HG03521 (cell line): ENCODE results near the gene NOC4L.
"Not testable (repeated sequence)": the region's sequence is repeated elsewhere in the genome, so short reads cannot be mapped to it uniquely, and the experiment has no call there.

Experiments
- ATAC-seq: cut with Tn5 transposase; IDR thresholded peaks from one replicate; pipeline ENCODE4 v1.9.1; 2021; ENCODE audit warnings: mild to moderate bottlenecking, moderate library complexity; ENCODE audit not compliant: unreplicated experiment

The NOC4L gene

DNA sequence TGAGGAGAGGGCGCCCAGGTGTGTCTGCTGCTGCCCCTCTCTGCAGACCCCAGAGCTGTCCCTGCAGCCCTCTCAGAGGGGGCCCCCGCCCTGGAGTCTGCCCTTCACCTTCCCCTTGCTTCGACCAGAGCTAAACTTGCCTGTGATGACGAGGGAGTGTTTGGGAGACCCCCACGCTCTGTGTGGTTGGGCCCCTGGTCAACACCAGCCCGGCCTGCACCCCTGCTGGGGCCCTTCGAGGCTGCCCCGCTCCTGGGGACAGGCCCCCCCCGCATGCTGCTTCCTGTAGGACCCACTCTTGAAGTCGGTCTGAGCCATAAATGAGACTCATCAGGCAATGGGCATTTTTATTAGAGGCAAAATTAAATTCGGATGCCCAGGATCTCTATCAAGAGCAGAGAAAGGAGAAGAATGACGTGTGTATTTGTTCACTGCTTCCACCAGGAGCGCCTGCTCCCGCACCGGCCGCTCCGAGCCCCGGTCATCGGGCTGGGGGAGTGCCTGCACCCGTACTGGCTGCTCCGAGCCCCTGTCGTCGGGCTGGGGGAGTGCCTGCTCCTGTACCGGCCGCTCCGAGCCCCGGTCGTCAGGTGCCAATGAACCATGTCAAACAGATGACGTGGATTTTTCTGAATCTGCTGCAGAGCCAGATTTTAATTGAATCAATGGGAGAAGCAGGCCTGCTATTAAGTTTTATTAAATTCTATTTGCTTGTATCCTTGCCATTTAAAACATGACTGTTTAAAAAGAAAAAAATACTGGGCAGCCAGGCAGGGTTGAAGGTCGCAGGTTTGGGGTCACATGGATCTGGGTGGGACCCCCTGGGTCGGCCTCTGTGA, 47.7 kb downstream of the NOC4L start:
- ATAC-seq, result no peak

- ATAC-seq, result no peak
Observed at GRCh38 chr12:132194056-132194455, 49.8 kb downstream of the NOC4L start.

GRCh38 chr12:132194556-132194955, 50.3 kb downstream of the NOC4L start:
- ATAC-seq, result no peak

GRCh38 chr12:132195242-132195641, 51.0 kb downstream of the NOC4L start:
- not testable (repeated sequence) for ATAC-seq

DNA sequence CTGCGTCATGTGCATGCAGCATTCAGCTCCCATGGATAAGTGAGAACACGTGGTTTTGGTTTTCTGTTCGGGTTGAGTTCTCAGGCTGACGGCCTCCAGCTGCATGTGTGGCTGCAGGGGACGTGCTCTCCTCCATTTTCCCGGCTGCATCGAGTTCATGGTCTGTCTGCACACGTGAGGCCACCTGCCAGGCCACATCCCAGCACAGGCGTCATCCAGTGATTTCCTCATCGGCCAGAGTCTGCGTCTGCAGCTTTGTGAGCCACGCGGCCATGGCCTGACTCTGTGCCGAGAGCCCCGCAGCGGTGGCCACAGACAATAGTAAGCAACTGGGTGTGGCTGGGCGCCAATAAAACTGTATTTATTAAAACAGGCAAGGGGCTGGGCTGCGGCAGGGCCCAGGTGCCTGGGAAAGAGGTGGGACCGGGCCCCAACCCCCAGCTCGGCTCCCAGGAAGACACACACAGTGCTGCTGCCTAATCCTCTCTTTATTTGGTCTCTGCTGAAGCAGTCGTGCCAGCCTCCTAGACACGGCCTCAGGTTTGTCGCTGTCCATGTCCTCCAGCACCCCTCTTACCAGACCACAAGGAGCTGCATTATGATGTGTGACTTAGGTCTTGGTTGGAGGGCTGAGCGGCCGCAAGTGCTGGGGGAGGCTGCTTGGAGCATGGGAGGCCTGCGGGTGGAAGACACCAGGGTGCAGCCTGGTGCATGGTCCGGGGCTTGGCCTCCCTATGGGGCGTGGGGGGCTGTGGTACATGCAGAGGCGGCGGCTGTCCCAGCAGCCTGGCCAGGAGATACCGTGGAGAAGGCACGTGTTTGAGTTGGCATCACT, 52.0 kb downstream of the NOC4L start:
- ATAC-seq, result no peak

DNA sequence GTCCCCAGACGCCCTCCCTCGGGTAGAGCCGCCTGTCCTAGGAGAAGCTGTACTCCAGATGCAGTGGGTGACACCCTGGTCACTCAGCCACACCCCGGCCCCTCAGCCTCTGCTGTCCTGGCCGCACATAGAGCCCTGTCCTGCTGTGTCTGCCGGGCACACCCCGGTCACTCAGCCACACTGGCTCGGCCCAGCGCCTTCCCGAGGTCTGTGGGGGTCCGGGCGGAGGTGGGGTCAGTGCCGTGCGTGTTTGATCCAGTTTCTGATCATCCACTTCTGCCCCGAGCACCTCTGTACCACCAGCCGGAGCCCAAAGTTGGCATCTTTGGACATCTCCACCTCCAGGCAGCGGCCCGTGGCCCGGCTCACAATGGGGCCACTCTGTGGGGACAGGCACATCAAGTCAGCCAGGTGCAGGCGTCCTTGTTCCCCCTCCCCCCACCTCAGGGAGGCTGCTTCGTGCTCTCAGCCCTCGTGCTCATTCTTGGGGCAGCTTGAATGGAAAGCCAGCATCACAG, 52.7 kb downstream of the NOC4L start:
- ATAC-seq, result no peak

DNA sequence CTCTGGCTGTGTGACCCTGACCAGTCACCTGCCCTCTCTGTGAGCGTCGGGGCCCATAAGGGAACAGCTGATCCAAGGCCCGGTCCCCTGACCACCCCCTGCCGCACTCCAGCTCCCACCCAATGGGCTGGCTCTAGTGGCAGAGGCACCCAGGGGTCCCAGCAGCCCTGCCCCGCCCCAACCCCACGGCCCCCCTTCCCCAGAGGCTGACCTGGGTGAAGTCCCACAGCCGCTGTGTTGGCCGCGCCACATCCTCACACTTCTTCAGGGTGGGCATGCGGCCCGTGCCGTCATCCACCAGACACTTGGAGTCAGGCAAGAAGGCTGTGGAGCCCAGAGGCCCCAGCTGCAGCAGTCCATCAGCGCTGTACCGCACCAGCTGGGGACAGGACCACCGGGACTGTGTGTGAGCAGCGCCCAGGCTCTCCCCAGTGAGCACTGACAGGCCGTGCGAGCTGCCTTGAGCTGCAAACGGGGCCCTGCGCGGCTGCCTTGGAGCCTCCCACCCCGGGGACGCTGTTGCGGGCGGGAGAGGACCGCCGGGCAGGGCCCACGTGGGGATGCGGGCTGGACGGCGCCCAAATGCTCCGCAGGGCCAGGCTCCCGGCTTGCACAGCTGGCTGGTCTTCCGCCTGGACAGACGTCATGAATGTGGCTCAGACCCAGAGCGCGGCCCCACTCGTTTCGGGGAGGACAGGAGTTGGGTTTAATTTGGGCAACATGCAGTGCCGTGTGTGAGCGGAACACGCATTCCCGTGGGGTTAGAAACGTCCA, 53.5 kb downstream of the NOC4L start:
- ATAC-seq, result no peak

DNA sequence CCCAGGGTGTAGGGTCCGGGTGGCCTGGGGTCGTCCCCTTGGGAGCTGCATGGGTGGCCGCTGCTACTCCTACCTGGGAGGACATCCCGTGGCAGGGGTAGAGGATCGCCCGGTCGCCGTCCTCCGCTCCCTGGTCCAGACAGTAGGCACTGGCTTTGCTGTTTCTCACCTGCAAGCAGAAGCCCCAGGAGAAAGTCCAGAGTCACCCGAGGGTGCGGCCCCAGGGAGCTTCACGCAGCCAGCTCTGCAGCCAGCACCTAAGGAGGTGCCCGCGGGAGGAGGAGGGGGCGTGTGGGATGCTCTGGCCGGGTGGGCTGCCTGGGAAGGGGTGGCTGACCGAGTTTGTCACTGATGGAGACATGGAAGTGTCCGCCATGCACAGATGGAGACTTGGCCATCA, 54.8 kb downstream of the NOC4L start:
- no peak for ATAC-seq

GRCh38 chr12:132199526-132200319, 55.5 kb downstream of the NOC4L start:
- no peak for ATAC-seq

DNA sequence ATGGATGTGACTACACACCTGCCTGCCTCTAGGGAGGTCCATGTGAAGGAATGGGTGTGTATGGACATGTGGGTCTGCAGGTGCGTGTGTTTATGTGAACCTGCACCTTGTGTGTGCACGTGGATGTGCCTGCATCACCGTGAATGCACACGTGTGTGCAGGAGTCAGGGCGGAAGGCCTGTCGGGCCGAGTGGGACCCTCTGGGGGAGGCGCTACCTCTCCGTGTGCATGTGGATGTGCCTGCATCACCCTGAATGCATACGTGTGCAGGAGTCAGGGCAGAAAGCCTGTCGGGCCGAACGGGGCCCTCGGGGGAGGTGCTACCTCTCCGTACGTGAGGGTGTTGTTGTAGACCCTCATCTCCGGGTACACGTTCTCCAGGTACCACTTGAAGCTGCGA, 56.5 kb downstream of the NOC4L start:
- ATAC-seq, result no peak

DNA sequence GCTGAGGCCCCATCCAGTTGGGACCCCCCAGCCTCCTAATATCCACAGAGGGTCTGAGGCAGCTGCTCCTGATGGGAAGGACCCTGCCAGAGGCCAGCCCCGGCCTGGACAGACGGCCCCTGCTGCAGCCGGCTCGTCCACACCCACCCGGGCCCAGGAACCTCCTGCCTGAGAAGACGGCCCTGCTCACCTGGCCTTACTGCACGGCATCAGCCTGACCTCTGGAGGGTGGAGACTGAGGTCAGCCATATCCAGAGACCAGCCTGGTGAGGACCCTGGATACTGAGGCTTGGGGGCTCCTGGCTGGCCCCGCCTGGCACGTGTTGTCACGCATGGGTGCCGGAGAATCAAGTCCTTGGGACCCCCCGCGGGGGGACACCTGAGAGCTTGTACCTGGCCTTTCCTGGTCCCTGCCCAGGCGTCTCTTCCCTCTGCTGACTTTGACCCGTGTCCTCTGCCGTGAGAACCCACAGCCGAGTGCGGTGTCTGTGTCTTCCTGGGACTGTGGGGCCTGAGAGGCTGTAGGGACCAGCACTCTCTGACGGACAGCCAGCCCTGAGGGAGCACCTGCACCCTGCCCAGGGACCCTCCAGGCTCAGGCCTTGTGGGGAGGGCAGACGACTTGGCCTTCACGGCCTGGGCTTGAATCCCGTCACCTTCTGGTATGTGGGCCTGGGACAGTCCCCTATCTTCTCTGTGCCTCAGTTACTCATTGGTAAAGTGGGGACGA, 57.3 kb downstream of the NOC4L start:
- ATAC-seq, result no peak
